Progenitor cell of endocrine pancreas (in vitro differentiated cells): Measurements from ENCODE around the gene LPIN3. TPM values are rescaled to one million over a fixed set of nuclear protein-coding genes. Genes with fewer than 3 reads are reported as not detected.
A peak's percentile ranks its signal among the peaks of the same experiment; 100 is the strongest.

ENCODE experiments used
- DNase-seq: peaks from one replicate; pipeline ENCODE4 v3.0.0; 2021; ENCODE audit warnings: low spot score; ENCODE audit not compliant: unreplicated experiment
- H3K27ac Mint-ChIP-seq: 2 replicates; pipeline ENCODE4 v1.8.0; 2021; ENCODE audit warnings: mild to moderate bottlenecking, moderate library complexity, mixed read lengths
- H3K27me3 Mint-ChIP-seq: 2 replicates; pipeline ENCODE4 v1.8.0; 2021; ENCODE audit warnings: mixed read lengths
- H3K36me3 Mint-ChIP-seq: 2 replicates; pipeline ENCODE4 v1.8.0; 2022; ENCODE audit warnings: mixed read lengths; ENCODE audit not compliant: insufficient read depth
- H3K4me1 Mint-ChIP-seq: 2 replicates; pipeline ENCODE4 v1.8.0; 2021; ENCODE audit warnings: low read depth, mixed read lengths
- H3K4me3 Mint-ChIP-seq: 2 replicates; pipeline ENCODE4 v1.8.0; 2021; ENCODE audit warnings: low read depth, mild to moderate bottlenecking, moderate library complexity, mixed read lengths
- H3K9me3 Mint-ChIP-seq: 2 replicates; pipeline ENCODE4 v1.8.0; 2021; ENCODE audit warnings: low read depth, mixed read lengths
- CTCF ChIP-seq: fragments of 200-600 bp; sonication (generic); IDR thresholded peaks from one replicate; pipeline ENCODE4 v1.5.0; 2021; ENCODE audit warnings: antibody characterized with exemption, mild to moderate bottlenecking; ENCODE audit not compliant: unreplicated experiment
- total RNA-seq: library from RNA; stranded (reverse); gene quantifications from 2 replicates; pipeline ENCODE4 v1.2.1, GENCODE V29; 2021

LPIN3 gene
- total RNA-seq, 1 donor from 2014 or later: 18.4 TPM

- Mint-ChIP-seq H3K27me3 (peaks cover 13% of the 10 kb centered on the region), H3K9me3 (no peaks in the 10 kb centered on the region), H3K36me3 (no peaks in the 10 kb centered on the region), H3K4me1 (no peaks in the 10 kb centered on the region), H3K4me3 (no peak overlapping the region), H3K27ac (no peak overlapping the region)
- TF ChIP-seq CTCF: no peak
- DNase-seq: no peak
Measured at GRCh38 chr20:41334036-41334435, 6.6 kb upstream of the LPIN3 start.

- no peaks in the 10 kb centered on the region for H3K36me3 Mint-ChIP-seq
- no peaks in the 10 kb centered on the region for H3K9me3 Mint-ChIP-seq
- H3K4me3 Mint-ChIP-seq: no peak overlapping the region
- DNase-seq: no peak
- no peak for TF ChIP-seq CTCF
- H3K4me1 Mint-ChIP-seq: peaks cover 3% of the 10 kb centered on the region
- no peak overlapping the region for H3K27ac Mint-ChIP-seq
- peaks cover 18% of the 10 kb centered on the region for H3K27me3 Mint-ChIP-seq
Measured at GRCh38 chr20:41334443-41335421, 5.9 kb upstream of the LPIN3 start.

- no peaks in the 10 kb centered on the region for H3K9me3 Mint-ChIP-seq
- DNase-seq: no peak
- TF ChIP-seq CTCF: no peak
- peaks cover 19% of the 10 kb centered on the region for H3K27me3 Mint-ChIP-seq
- no peaks in the 10 kb centered on the region for H3K36me3 Mint-ChIP-seq
- no peak overlapping the region for H3K27ac Mint-ChIP-seq
- H3K4me1 Mint-ChIP-seq: peaks cover 7% of the 10 kb centered on the region
- no peak overlapping the region for H3K4me3 Mint-ChIP-seq
Measured at GRCh38 chr20:41335591-41335990, 5.0 kb upstream of the LPIN3 start.

- DNase-seq: no peak
- Mint-ChIP-seq H3K36me3 (no peaks in the 10 kb centered on the region), H3K27ac (no peak overlapping the region), H3K9me3 (no peaks in the 10 kb centered on the region), H3K27me3 (peaks cover 14% of the 10 kb centered on the region), H3K4me1 (peaks cover 7% of the 10 kb centered on the region), H3K4me3 (no peak overlapping the region)
- no peak for TF ChIP-seq CTCF
Measured at GRCh38 chr20:41336711-41337492, 3.7 kb upstream of the LPIN3 start.

- H3K4me3 Mint-ChIP-seq: peak overlapping the region; percentile 75
- H3K27ac Mint-ChIP-seq: peak overlapping the region; percentile 96
- H3K36me3 Mint-ChIP-seq: no peaks in the 10 kb centered on the region
- no peaks in the 10 kb centered on the region for H3K9me3 Mint-ChIP-seq
- peak; percentile 99 for TF ChIP-seq CTCF
- H3K27me3 Mint-ChIP-seq: peaks cover 10% of the 10 kb centered on the region
- H3K4me1 Mint-ChIP-seq: peaks cover 10% of the 10 kb centered on the region
- DNase-seq: peak; percentile 94
Measured at GRCh38 chr20:41339957-41340326, 679 bp upstream of the LPIN3 start.
